Gastroesophageal sphincter (tissue), 2 donors: ENCODE results near the gene CACNA1I.

Experiments used
- EP300 ChIP-seq: sonication (generic); formaldehyde crosslinking; IDR thresholded peaks from one replicate; pipeline ENCODE4 v1.6.1; 2017; ENCODE audit warnings: antibody characterized with exemption, mild to moderate bottlenecking
- POLR2A ChIP-seq, 2 donors: fragments of 450-650 bp; IDR thresholded peaks; one replicate each; pipeline ENCODE4 v1.6.1; 2017; ENCODE audit warnings: antibody characterized with exemption in 2 of 2, mild to moderate bottlenecking in 2 of 2, moderate library complexity in 1 of 2

DNA sequence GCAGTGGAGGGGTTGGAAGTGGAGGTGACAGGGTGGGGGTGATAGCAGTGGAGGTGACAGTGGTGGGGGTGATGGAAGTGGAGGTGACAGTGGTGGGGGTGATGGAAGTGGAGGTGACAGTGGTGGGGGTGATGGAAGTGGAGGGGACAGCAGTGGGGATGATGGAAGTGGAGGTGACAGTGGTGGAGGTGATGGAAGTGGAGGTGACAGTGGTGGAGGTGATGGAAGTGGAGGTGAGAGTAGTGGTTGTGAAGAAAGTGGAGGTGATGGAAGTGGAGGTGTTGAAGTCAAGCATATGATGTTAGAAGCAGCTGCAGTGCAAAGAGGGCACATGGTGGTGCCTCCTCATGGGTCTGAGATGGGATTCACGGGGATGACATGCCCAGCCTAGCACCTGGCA lies 141.5 kb downstream of the CACNA1I start:
- TF ChIP-seq EP300, result no peak
- TF ChIP-seq POLR2A (IDR thresholded peaks at IDR 0.05), result no peak
